ENCODE results near the gene NPAS2. TPM values are rescaled to one million over a fixed set of nuclear protein-coding genes. Genes with fewer than 3 reads are reported as not detected.

NPAS2 gene
- total RNA-seq, 1 donor from 2014 or later: 72.6 TPM

DNA sequence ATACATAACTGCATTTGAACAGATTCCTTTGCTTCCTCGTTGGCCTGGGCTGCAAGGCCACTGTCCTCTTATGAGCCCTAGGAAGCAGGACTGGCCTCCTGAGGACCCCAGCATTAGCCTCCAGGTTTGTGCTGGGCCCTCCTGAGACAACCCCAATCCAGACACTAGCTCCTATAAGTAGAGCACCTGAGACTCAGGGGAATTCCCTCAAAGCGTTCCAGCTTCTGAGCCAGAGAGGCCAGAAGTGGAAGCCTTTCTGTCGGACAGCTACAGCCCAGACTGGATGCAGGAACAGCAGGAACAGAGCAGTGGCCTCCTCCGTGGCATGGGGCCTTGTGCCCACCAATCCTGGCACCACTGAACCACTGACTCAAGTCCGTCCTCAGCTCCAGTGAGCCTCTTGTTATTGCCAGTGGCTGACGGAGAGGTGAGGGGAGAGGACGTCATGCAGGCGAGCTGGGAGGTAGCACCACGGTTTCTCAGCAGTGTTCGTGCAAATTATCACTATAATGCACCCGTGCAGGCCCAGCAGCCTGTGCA, 67.2 kb downstream of the NPAS2 start:
- no peak for DNase-seq (ENCODE audit: low spot score in 2 of 2)
- Histone ChIP-seq H3K4me3 (no peak overlapping the region), H3K36me3 (no peaks in the 10 kb centered on the region), H3K4me1 (no peaks in the 10 kb centered on the region), H3K9me3 (no peaks in the 10 kb centered on the region), H3K27me3 (no peaks in the 10 kb centered on the region), H3K27ac (no peak overlapping the region)
- TF ChIP-seq, protein P1, sequence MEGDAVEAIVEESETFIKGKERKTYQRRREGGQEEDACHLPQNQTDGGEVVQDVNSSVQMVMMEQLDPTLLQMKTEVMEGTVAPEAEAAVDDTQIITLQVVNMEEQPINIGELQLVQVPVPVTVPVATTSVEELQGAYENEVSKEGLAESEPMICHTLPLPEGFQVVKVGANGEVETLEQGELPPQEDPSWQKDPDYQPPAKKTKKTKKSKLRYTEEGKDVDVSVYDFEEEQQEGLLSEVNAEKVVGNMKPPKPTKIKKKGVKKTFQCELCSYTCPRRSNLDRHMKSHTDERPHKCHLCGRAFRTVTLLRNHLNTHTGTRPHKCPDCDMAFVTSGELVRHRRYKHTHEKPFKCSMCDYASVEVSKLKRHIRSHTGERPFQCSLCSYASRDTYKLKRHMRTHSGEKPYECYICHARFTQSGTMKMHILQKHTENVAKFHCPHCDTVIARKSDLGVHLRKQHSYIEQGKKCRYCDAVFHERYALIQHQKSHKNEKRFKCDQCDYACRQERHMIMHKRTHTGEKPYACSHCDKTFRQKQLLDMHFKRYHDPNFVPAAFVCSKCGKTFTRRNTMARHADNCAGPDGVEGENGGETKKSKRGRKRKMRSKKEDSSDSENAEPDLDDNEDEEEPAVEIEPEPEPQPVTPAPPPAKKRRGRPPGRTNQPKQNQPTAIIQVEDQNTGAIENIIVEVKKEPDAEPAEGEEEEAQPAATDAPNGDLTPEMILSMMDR (IDR thresholded peaks at IDR 0.05): no peak
- intact Hi-C loops (cut with DNase I): no loop called here

DNA sequence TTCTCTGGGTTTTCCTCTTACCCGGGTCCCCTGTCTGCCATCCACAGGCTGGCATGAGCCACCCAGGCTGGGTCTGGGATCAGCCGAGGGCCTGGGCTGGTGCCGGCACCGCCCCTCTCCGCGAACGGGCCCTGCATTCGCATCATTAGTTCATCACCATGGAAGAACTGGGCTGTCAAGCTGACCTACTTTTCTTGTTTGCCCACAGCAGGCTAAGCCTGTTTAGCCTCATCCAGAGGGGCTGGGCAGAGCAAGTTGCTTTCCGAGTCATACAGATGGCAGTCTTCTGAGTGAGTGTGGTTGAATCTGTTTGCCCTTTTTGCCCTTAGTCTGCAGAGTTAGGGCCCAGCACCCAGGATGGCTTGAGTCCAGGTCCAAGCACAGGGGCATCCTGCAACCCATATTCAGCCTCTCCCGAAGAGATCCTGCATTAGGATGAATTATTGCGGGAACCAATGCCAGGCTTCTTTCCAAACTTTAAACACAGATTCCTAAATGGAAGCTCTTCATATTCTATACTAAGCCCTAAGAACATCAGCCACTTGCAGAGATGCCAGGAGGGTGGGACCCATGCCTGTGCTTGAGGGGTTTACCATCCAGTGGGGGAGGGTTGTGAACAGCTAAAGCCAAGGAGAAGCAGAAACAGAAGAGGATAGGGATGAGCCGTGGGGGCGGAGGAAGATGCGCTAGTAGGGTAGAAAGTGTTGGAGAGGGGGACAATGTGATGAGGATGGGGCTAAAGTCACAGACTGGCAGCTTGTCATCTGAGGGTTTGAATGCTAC, 68.0 kb downstream of the NPAS2 start:
- Histone ChIP-seq H3K27ac (no peak overlapping the region), H3K4me1 (peaks cover 0 to 3% of the 10 kb centered on the region in 2 donors), H3K9me3 (no peaks in the 10 kb centered on the region), H3K4me3 (no peak overlapping the region), H3K27me3 (no peaks in the 10 kb centered on the region), H3K36me3 (no peaks in the 10 kb centered on the region)
- intact Hi-C loops (cut with DNase I): no loop called here
- TF ChIP-seq, protein P1 (IDR thresholded peaks at IDR 0.05): no peak
- no peak for DNase-seq (ENCODE audit: low spot score in 2 of 2)

GRCh38 chr2:100888601-100889000, 68.7 kb downstream of the NPAS2 start:
- intact Hi-C loops (cut with DNase I): no loop called here

DNA sequence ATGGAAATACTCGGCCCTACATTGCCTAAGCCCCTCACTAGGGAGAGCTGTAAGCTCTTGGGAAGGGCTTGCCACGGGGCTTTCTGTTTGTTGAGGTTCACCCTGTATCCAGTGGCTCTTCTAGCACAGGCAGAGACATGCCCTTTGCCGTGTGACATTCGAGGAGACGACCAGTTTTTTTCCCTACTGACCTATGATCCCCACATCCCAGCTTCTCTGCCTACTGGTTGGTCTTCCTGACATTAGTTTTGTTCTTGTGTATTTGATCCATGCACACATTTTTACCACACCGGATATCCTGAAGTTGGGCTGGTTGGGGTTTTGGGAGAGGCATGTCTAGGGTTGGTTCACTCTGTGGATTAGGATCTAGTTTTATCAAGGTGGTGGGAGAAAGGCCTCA, 69.3 kb downstream of the NPAS2 start:
- H3K4me1 ChIP-seq: peaks cover 0 to 3% of the 10 kb centered on the region in 2 donors
- intact Hi-C loops (cut with DNase I): no loop called here
- TF ChIP-seq, protein P1 (IDR thresholded peaks at IDR 0.05): no peak
- no peak for DNase-seq (ENCODE audit: low spot score in 2 of 2)
- H3K27me3 ChIP-seq: no peaks in the 10 kb centered on the region
- H3K9me3 ChIP-seq: no peaks in the 10 kb centered on the region
- no peak overlapping the region for H3K27ac ChIP-seq
- no peaks in the 10 kb centered on the region for H3K36me3 ChIP-seq
- no peak overlapping the region for H3K4me3 ChIP-seq

More at GRCh38 chr2:100888601-100889000, 68.7 kb downstream of the NPAS2 start:
- H3K27me3 ChIP-seq: no peaks in the 10 kb centered on the region
- H3K4me3 ChIP-seq: no peak overlapping the region
- no peak overlapping the region for H3K27ac ChIP-seq
- no peak for DNase-seq (ENCODE audit: low spot score in 2 of 2)
- H3K36me3 ChIP-seq: no peaks in the 10 kb centered on the region
- no peaks in the 10 kb centered on the region for H3K9me3 ChIP-seq
- TF ChIP-seq, protein P1 (IDR thresholded peaks at IDR 0.05): no peak
- H3K4me1 ChIP-seq: peaks cover 0 to 3% of the 10 kb centered on the region in 2 donors

DNA sequence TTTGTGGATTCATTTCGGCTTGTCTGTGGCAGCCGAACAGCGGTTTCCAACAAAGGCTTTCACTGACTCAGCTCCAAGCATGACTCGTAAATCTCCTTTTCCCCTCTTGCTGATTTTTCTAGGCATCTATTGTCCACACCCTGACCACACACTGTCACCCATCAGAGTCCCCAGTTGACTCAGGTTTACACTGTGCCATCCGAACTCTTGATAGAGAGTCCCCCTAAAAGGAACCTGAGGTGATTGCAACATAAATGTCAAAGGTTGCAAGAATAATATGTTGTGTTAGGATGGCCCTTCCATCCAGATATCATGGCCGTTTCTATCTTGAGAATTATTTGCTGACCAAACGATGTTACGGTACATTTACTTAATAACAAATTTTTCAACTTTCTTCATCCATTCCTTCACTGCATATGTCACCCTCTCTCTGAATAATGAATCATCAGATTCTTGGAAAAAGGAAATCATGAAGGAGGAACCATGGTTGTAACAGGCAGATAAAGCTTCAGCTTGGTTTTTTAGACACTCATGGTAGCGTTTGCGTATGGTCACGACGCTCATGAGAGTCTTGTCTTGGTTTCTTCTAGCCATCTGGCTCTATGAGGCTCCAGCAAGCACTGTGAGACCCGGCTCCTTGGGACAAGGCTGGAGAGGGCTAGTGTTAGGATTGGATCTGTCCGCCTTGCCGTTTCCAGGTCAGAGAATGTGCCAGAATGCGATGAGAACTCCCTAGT, 72.1 kb downstream of the NPAS2 start:
- H3K27ac ChIP-seq: peak overlapping the region; percentile 63 to 73
- peaks cover 3 to 6% of the 10 kb centered on the region in 2 donors for H3K4me1 ChIP-seq
- DNase-seq (ENCODE audit: low spot score in 2 of 2): no peak

More for the DNA sequence above, 72.1 kb downstream of the NPAS2 start:
- intact Hi-C loops (cut with DNase I): loop anchor here (5.0 kb wide), 1 partner anchor 85 kb away; no protein-coding TSS in a partner anchor
- TF ChIP-seq, protein P1 (IDR thresholded peaks at IDR 0.05): no peak
- Histone ChIP-seq H3K9me3 (no peaks in the 10 kb centered on the region), H3K36me3 (no peaks in the 10 kb centered on the region), H3K27me3 (no peaks in the 10 kb centered on the region), H3K4me3 (no peak overlapping the region)

All from ascending aorta (tissue), 2 donors.